ENCODE results near the gene OR4F15. TPM values are rescaled to one million over a fixed set of nuclear protein-coding genes. Genes with fewer than 3 reads are reported as not detected.
"Not testable (repeated sequence)": the region's sequence is repeated elsewhere in the genome, so short reads cannot be mapped to it uniquely, and the experiment has no call there.

Gene OR4F15
- total RNA-seq (2021; ENCODE audit: unreplicated experiment) (not detected), Bru-seq, nascent RNA (percentile 13 among the genes with signal in this experiment), BruChase-seq, experiment 1, labeled RNA remaining after a 6-hour chase (percentile 9 among the genes with signal in this experiment), BruChase-seq, experiment 2, labeled RNA remaining after a 2-hour chase (percentile 15 among the genes with signal in this experiment)
- not detected in 2 replicates for polyA plus RNA-seq (2012)
- long read RNA-seq, result 0 reads

- peaks cover 16% of the 10 kb centered on the region for H3K27me3 ChIP-seq (ENCODE audit: insufficient read depth, low read length)
- DNase-seq (ENCODE audit: low read depth, low spot score) (no peak), ATAC-seq (no peak)
- POLR2A ChIA-PET, result no interaction called here
- H4K20me1 ChIP-seq (ENCODE audit: insufficient read depth), result no peaks in the 10 kb centered on the region
- TF ChIP-seq ZNF274 (IDR thresholded peaks at IDR 0.05; ENCODE audit: low read depth, low read length), result no peak
- TF ChIP-seq SRF (IDR thresholded peaks at IDR 0.05; ENCODE audit: low read depth), result no peak
- no peak for TF ChIP-seq YY1 (IDR thresholded peaks at IDR 0.05; ENCODE audit: extremely low read depth, insufficient replicate concordance, low read depth, low read length)
- no peak for TF ChIP-seq ELF1 (IDR thresholded peaks at IDR 0.05; ENCODE audit: borderline replicate concordance, low read depth)
- TF ChIP-seq ZFX (IDR thresholded peaks at IDR 0.05), result no peak
- no peak for TF ChIP-seq EZH2 (IDR thresholded peaks at IDR 0.05)
- TF ChIP-seq SIN3A (IDR thresholded peaks at IDR 0.05; ENCODE audit: low read depth), result no peak
- TF ChIP-seq CEBPB (IDR thresholded peaks at IDR 0.05; ENCODE audit: low read depth), result no peak
- TF ChIP-seq TCF7L2 (IDR thresholded peaks at IDR 0.05; ENCODE audit: borderline replicate concordance, extremely low read depth, insufficient read depth, insufficient read length), result no peak
- TF ChIP-seq CBX3 (IDR thresholded peaks at IDR 0.05; ENCODE audit: low read depth), result no peak
- H3K9me2 ChIP-seq (ENCODE audit: insufficient read depth), result no peaks in the 10 kb centered on the region
- RAD21 ChIA-PET (ENCODE audit: low non-redundant PET in 1 of 2, low total read pairs in 2 of 2, uncharacterized antibody in 2 of 2, unreplicated experiment in 2 of 2), result no interaction called here
- no peak within 1 kb of the TSS for H3K4me3 ChIP-seq (replicated peaks in 1 of 2; ENCODE audit: low read depth in 1 of 2, low read length in 2 of 2)
- no peaks in the 10 kb centered on the region for H3K9me3 ChIP-seq (ENCODE audit: control insufficient read depth in 1 of 2, insufficient read depth in 1 of 2, low read depth in 1 of 2, low read length in 2 of 2)
- H3K36me3 ChIP-seq (ENCODE audit: control insufficient read depth in 1 of 2, insufficient read depth in 2 of 2, low read length in 2 of 2), result no peaks in the 10 kb centered on the region
- H3K4me1 ChIP-seq (ENCODE audit: control insufficient read depth in 1 of 2, insufficient read depth in 2 of 2, low read length in 2 of 2), result no peaks in the 10 kb centered on the region
- no peak within 1 kb of the TSS for H2AFZ ChIP-seq (ENCODE audit: low read depth, low read length, poor library complexity, severe bottlenecking)
- intact Hi-C loops (cut with micrococcal nuclease), result no loop called here
- no peak within 1 kb of the TSS for H3K9ac ChIP-seq (ENCODE audit: low read length)
- no peak within 1 kb of the TSS for H3K4me2 ChIP-seq (ENCODE audit: low read length)
- H3K27ac ChIP-seq (ENCODE audit: low read depth, low read length), result no peak within 1 kb of the TSS
- no TSS peak for BruUV-seq (replicated peaks)
- H3K79me2 ChIP-seq (ENCODE audit: insufficient read depth, low read length), result no peaks in the 10 kb centered on the region
- CTCF ChIA-PET, result no interaction called here
Observed at GRCh38 chr15:101811902-101812301, at the start of gene OR4F15. Gene OR4F15, plus strand, starts transcription at chr15:101812202. Its CDS starts 5,985 bp downstream, at chr15:101818187.

- H3K9me3 ChIP-seq (ENCODE audit: control insufficient read depth in 1 of 2, insufficient read depth in 1 of 2, low read depth in 1 of 2, low read length in 2 of 2); H3K27me3 ChIP-seq (ENCODE audit: insufficient read depth, low read length); DNase-seq (ENCODE audit: low read depth, low spot score); POLR2A ChIA-PET; BruUV-seq (replicated peaks); H3K36me3 ChIP-seq (ENCODE audit: control insufficient read depth in 1 of 2, insufficient read depth in 2 of 2, low read length in 2 of 2); H3K4me3 ChIP-seq (replicated peaks in 1 of 2; ENCODE audit: low read depth in 1 of 2, low read length in 2 of 2); H3K9ac ChIP-seq (ENCODE audit: low read length); ATAC-seq; H3K9me2 ChIP-seq (ENCODE audit: insufficient read depth); CTCF ChIA-PET; RAD21 ChIA-PET (ENCODE audit: low non-redundant PET in 1 of 2, low total read pairs in 2 of 2, uncharacterized antibody in 2 of 2, unreplicated experiment in 2 of 2); intact Hi-C loops (cut with micrococcal nuclease); H3K4me1 ChIP-seq (ENCODE audit: control insufficient read depth in 1 of 2, insufficient read depth in 2 of 2, low read length in 2 of 2); H3K4me2 ChIP-seq (ENCODE audit: low read length); H2AFZ ChIP-seq (ENCODE audit: low read depth, low read length, poor library complexity, severe bottlenecking); H3K79me2 ChIP-seq (ENCODE audit: insufficient read depth, low read length); H3K27ac ChIP-seq (ENCODE audit: low read depth, low read length); H4K20me1 ChIP-seq (ENCODE audit: insufficient read depth): not testable (repeated sequence)
Observed at GRCh38 chr15:101764669-101765339, 47.2 kb upstream of the OR4F15 start.

GRCh38 chr15:101765340-101765671 is 46.7 kb upstream of the OR4F15 start:
- H3K27me3 ChIP-seq (ENCODE audit: insufficient read depth, low read length); H3K4me3 ChIP-seq (replicated peaks in 1 of 2; ENCODE audit: low read depth in 1 of 2, low read length in 2 of 2); POLR2A ChIA-PET; H4K20me1 ChIP-seq (ENCODE audit: insufficient read depth); H3K36me3 ChIP-seq (ENCODE audit: control insufficient read depth in 1 of 2, insufficient read depth in 2 of 2, low read length in 2 of 2); CTCF ChIA-PET; H3K9me2 ChIP-seq (ENCODE audit: insufficient read depth); DNase-seq (ENCODE audit: low read depth, low spot score); intact Hi-C loops (cut with micrococcal nuclease); H3K79me2 ChIP-seq (ENCODE audit: insufficient read depth, low read length); BruUV-seq (replicated peaks); ATAC-seq; H3K27ac ChIP-seq (ENCODE audit: low read depth, low read length); RAD21 ChIA-PET (ENCODE audit: low non-redundant PET in 1 of 2, low total read pairs in 2 of 2, uncharacterized antibody in 2 of 2, unreplicated experiment in 2 of 2); H3K4me2 ChIP-seq (ENCODE audit: low read length); H3K4me1 ChIP-seq (ENCODE audit: control insufficient read depth in 1 of 2, insufficient read depth in 2 of 2, low read length in 2 of 2); H2AFZ ChIP-seq (ENCODE audit: low read depth, low read length, poor library complexity, severe bottlenecking); H3K9me3 ChIP-seq (ENCODE audit: control insufficient read depth in 1 of 2, insufficient read depth in 1 of 2, low read depth in 1 of 2, low read length in 2 of 2); H3K9ac ChIP-seq (ENCODE audit: low read length): not testable (repeated sequence)

Data from HCT116 (cell line).